ENCODE results near the gene LCE6A.

The LCE6A gene

DNA sequence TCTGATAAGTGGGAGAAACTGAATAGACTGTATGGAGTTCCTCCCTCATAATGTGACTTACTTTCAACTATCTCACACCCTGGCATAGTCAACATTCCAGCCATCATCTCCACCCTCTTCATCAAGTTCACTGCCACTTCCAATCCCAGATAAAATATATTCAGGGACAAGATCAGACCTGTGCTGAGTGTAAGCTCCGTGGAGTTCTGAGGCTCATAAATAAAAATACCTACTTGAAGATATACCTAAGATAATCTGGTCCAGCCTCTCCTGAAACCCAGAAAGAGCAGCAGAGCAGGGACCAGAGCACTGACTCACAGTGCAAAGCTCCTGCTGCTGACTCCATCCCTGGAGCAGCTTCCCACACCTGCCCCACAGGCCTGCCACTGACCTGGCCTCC is 15.4 kb downstream of the LCE6A start:
- no peak for DNase-seq (ENCODE audit: low spot score)
- in situ Hi-C loops (cut with MboI; ENCODE audit: low pct_unique_long_range_greater_than_20kb, low sequenced_read_pairs, unreplicated experiment): no loop called here
- TF ChIP-seq CTCF (IDR thresholded peaks at IDR 0.05; ENCODE audit: extremely low read depth, insufficient read depth, missing control alignments): no peak

GRCh38 chr1:152859696-152860095 is 17.0 kb downstream of the LCE6A start, which contains the start of gene LCE7A:
LCE7A (plus strand) TSS chr1:152859996; CDS start chr1:152860698, 702 bp downstream.
- no peak for DNase-seq (ENCODE audit: low spot score)
- in situ Hi-C loops (cut with MboI; ENCODE audit: low pct_unique_long_range_greater_than_20kb, low sequenced_read_pairs, unreplicated experiment): no loop called here
- no peak for TF ChIP-seq CTCF (IDR thresholded peaks at IDR 0.05; ENCODE audit: extremely low read depth, insufficient read depth, missing control alignments)

DNA sequence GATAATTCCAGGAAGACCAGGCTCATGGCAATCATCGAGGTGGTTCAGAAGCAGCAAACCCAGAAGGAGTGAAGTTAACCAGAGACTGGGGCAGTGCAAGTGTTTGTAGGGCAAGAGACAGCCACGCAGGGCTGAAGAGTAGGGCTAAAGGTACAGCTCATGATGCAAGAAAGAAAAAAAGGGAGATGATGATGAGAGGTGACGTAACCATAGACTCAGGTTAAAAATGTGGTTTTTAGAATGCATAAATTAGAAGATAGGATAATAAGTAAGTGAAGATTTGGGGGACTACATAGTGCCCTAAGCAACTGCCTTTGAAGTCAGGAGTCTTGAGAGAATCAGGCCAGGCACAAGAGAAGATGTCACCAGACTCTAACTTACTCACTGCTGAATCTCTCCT is 17.5 kb downstream of the LCE6A start:
- in situ Hi-C loops (cut with MboI; ENCODE audit: low pct_unique_long_range_greater_than_20kb, low sequenced_read_pairs, unreplicated experiment): no loop called here
- TF ChIP-seq CTCF (IDR thresholded peaks at IDR 0.05; ENCODE audit: extremely low read depth, insufficient read depth, missing control alignments): no peak
- no peak for DNase-seq (ENCODE audit: low spot score)

GRCh38 chr1:152861374-152861773 is 18.7 kb downstream of the LCE6A start:
- in situ Hi-C loops (cut with MboI; ENCODE audit: low pct_unique_long_range_greater_than_20kb, low sequenced_read_pairs, unreplicated experiment): no loop called here
- DNase-seq (ENCODE audit: low spot score): no peak
- TF ChIP-seq CTCF (IDR thresholded peaks at IDR 0.05; ENCODE audit: extremely low read depth, insufficient read depth, missing control alignments): no peak

DNA sequence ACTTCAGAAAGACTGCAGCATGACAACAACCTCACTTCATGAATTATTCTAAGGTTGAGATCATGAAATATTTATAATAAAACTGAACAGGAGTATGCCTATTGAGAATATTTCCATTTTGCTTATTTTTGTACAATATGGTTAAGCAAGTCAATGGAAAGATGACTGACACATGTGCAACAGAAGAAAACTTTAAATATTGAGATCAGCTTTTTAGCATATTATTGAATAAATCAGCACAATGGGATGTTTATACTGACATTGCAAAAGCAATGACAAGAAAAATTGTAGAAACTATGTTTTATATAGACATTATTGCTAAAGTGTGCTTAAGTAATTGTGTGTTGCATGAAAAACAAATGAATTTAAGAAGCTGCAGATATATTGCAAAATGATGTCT is 21.8 kb downstream of the LCE6A start:
- no peak for DNase-seq (ENCODE audit: low spot score)
- in situ Hi-C loops (cut with MboI; ENCODE audit: low pct_unique_long_range_greater_than_20kb, low sequenced_read_pairs, unreplicated experiment): no loop called here
- TF ChIP-seq CTCF (IDR thresholded peaks at IDR 0.05; ENCODE audit: extremely low read depth, insufficient read depth, missing control alignments): no peak

- in situ Hi-C loops (cut with MboI; ENCODE audit: low pct_unique_long_range_greater_than_20kb, low sequenced_read_pairs, unreplicated experiment): no loop called here
- TF ChIP-seq CTCF (IDR thresholded peaks at IDR 0.05; ENCODE audit: extremely low read depth, insufficient read depth, missing control alignments): no peak
These were observed 23.7 kb downstream of the LCE6A start for GRCh38 chr1:152866321-152866720.

More at GRCh38 chr1:152866321-152866720, 23.7 kb downstream of the LCE6A start:
- no peak for DNase-seq (ENCODE audit: low spot score)

Data from GM13977 (cell line).